DMS53 treated with DMSO at 0.1 percent for 48 hours (cell line): ENCODE results near the gene KMT2C.
"Not testable (repeated sequence)": the region's sequence is repeated elsewhere in the genome, so short reads cannot be mapped to it uniquely, and the experiment has no call there.

Experiments
- DNase-seq: peaks from one replicate; lab custom pipeline; 2025; ENCODE audit not compliant: unreplicated experiment; lab: John Stamatoyannopoulos, UW

KMT2C gene

DNA sequence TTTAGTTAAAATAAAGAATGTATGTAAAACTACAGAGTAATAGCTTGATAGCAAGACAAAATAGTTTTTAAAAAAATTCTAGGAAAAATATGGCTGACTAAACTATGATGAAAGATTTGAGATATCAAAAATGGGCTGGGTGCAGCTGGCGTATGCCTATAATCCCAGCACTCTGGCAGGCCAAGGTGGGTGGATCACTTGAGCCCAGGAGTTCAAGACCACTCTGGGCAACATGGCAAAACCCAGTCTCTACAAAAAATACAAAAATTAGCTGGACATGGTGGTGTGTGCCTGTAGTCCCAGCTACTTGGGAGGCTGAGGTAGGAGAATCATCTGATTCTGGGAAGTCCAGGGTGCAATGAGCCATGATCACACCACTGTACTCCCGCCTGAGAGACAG, 29.8 kb downstream of the KMT2C start:
- not testable (repeated sequence) for DNase-seq

- DNase-seq: no peak
Observed at GRCh38 chr7:152403726-152404125, 32.1 kb downstream of the KMT2C start.

DNA sequence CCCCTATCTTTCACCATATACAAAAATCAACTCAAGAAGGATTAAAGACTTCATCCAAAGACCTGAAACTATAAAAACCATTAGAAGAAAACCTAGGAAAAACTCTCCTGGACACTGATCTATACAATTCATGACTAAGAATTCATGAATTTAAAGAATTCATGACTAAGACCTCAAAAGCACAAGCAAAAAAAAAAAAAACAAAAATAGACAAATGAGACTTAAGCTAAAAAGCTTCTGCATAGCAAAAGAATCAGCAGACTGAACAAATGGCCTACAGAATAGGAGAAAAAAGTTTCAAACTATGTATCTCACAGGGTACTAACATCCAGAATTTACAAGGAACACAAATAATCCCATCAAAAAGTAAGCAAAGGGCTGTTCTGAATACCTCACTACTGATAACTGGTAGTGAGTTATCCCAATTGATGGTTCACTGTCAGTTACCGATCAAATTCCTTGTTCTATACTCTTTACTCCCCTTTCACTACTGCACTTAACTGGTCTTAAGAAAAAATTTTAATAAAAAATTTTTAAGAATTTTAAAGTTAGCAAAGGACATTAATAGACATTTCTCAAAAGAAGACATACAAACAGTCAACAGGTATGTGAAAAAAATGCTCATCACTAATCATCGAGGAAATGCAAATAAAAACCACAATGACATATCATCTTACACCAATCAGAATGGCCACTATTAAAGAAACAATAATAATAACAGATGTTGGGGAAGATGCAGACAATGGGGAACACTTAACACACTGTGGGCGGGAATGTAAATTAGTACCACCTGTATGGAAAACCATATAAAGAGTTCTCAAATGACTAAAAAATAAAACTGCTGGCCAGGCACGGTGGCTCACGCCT, 33.2 kb downstream of the KMT2C start:
- no peak for DNase-seq

DNA sequence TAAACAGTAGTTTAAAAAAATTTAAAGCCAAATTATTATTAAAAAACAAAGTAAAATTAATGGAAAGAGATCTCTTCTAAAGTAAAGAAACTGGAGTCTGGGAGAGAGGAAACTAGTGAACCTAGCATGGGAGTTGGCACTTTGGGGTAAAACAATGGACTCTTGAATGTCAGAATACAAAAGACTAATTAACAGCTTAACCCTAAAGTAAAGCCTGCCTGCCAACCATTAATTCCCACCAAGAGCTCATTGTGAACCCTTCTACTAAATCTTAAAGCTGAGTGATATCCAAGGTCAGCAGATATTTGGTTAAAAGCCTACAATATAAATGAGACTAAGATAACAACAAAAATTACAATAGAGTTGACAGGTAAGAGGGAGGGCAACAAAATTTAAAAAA, 36.5 kb downstream of the KMT2C start:
- no peak for DNase-seq

- DNase-seq: no peak
Observed at GRCh38 chr7:152395112-152395511, 40.7 kb downstream of the KMT2C start.

DNA sequence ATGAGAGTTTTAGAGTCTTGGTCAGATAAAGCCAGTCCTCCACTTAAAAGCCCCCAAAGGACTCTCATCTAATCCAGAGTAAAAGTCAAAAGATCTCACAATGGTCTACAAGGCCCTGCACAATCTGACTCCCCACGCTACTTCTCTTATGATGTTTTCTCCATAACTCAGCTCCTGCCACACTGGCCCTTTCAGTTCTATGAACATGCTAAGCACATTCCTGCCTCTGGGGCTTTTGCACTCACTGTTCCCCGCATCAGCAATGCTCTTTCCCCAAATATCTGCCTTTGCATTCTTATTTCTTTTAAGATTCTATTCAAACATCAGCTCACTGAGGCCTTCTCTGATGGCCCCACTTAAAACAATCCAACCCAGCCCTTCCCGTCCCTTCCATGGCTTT, 41.6 kb downstream of the KMT2C start:
- not testable (repeated sequence) for DNase-seq

- DNase-seq: no peak
Observed at GRCh38 chr7:152392254-152392653, 43.5 kb downstream of the KMT2C start.

GRCh38 chr7:152386136-152386764, 49.6 kb downstream of the KMT2C start:
- not testable (repeated sequence) for DNase-seq

DNA sequence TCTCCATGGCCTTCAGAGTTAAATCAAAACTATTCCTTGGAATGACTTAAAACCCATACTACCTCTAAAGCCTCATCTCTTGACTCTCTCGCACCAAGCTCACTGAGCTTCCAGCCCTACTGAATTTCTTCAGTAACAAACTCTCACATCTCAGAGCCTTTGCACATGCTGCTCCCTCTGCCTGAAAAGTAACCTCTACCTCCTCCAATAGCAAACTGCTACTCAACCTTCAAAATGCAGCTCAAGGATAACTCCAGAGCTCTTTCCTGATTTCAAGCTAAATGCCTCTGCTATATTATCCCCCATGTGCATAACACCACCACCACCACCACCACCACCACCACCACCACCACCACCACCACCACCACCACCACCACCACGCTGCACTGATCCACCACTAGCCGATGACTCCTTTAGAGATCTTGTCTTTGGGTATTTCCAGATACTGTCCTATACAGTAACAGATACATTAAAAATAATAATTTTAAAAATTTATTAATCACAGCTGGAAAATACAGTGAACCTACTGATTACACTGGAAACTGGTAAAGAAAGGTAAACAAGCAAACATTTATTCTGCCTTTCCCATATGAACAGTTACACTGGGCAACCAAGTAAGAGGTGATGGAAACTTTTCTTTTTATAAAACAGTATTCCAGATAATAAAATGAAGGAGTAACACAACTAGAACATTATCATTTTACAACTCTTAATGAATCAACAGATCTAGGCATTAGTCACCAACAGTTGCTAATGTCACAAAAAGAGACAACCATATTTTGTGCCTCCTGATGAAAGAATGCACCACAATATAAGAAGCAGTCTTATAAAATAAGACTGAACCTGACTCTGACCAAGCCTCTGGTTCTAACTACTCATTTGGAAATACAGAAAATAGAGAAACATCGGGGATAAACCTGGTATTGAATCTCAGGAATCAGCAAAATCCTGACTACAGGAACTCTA, 51.3 kb downstream of the KMT2C start:
- DNase-seq: not testable (repeated sequence)

- DNase-seq: no peak
Observed at GRCh38 chr7:152383341-152384234, 52.2 kb downstream of the KMT2C start.

GRCh38 chr7:152382244-152382643, 53.6 kb downstream of the KMT2C start:
- DNase-seq: no peak

DNA sequence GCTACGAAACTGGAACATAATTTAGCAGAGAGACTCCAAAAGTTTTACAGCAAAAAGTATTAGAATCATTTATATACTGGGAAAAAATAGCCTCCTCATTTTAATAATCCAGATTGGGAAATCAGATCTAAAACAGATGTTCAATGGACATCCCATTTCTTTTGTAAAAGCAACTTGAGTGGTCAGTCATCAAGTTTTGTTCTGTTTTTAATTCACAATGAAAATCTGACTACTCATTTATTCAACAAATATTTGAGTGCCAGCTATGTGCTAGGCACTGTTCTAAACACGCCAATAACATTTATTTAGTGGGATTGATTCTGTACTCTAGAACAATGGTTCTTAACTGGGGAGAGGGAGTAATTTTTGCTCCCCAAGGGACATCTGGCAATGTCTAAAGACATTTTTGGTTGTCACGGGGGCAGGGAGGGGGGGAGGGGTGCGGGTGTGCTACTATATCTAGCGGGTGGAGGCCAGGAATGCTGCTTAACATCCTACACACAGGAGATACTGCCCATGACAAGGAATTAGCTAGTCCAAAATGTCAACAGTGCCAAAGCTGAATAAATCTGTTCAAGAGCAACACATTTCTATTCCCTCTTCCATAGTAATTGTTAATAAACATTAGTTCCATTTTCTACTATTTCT, 54.7 kb downstream of the KMT2C start:
- DNase-seq: not testable (repeated sequence)

GRCh38 chr7:152378497-152378896, 57.3 kb downstream of the KMT2C start:
- not testable (repeated sequence) for DNase-seq

DNA sequence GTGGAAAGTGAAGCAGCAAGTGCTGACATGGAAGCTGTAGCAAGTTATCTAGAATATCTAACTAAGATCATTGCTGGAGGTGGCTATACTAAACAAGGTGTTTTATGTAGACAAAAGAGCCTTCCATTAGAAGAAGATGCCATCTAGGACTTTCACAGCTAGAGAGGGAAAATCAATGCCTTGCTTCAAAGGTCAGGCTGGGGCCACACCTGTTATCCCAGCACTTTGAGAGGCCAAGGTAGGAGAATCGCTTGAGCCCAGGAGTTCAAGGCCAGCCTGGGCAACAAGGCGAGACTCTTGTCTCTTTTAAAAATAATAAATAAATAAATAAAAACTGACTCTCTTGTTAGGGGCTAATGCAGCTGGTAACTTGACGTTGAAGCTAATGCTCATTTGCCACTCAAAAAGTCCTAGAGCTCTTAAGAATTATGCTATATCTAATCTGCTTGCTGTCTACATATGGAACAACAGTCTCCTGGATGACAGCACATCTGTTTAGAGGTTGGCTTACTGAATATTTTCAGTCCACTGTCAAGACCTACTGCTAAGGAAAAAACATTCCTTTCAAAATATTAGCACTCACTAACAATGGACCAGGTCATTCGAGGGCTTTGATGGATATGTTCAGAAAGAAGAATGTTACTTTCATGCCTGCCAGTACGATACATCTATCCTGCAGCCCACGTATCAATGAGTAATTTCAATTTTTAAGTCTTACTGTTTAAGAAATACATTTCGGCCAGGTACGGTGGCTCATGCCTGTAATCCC, 58.9 kb downstream of the KMT2C start:
- not testable (repeated sequence) for DNase-seq

DNA sequence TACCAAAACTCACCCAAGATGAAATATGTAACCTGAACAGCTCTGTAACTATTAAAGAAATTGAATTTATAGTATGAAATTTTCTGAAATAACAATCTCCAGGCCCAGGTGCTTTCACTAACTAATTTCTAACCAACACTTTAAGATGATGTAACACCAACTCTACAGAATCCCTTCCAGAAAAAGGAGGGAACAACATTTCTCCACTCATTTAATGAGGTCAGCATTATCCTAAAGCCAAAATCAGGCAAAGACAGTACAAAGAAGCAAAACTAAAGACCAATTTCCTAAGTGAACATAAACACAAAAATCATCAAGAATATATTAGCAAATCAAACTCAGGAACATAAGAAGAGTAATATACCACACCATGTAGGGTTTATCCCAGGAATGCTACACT, 65.5 kb downstream of the KMT2C start:
- DNase-seq: no peak

GRCh38 chr7:152369518-152369917, 66.3 kb downstream of the KMT2C start:
- no peak for DNase-seq

GRCh38 chr7:152367170-152367569, 68.6 kb downstream of the KMT2C start:
- no peak for DNase-seq

GRCh38 chr7:152366662-152367061, 69.1 kb downstream of the KMT2C start:
- no peak for DNase-seq

DNA sequence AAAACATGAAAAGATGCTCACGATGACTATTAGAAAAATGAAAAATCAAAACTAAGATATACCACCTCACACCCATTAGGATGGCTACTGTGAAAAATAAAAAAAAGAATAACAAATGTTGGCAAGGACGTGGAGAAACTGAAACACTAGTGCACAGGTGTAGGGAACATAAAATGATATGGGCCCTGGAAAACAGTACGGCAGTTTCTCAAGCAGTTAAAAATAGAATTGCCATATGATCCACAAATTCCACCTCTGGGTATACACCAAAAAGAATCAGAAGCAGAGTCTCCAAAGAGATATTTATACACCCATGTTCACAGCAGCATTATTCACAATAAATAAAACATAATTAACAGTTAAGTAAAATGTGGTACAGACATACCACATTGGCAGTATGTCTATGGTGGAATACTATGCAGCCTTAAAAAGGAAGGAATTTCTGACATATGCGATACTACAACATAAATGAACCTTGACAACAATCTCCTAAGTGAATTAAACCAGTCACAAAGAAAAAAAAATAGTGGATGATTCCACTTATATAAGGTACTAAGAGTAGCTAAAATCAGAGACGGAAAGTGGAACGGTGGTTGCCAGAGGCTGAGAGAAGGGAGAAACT, 69.7 kb downstream of the KMT2C start:
- DNase-seq: no peak
